ENCODE measurements around the gene PPM1B.

- TF ChIP-seq CTCF (conservative IDR thresholded peaks at IDR 0.05; ENCODE audit: low read depth, low read length) (no peak), BHLHE40 (IDR thresholded peaks at IDR 0.05; ENCODE audit: low read depth, low read length) (no peak), CEBPB (IDR thresholded peaks at IDR 0.05; ENCODE audit: low read depth, low read length) (no peak)
Observed at GRCh38 chr2:44139741-44140140, 28.9 kb upstream of the PPM1B start.

Data from IMR-90 (cell line).